ENCODE measurements around the gene PRSS3. TPM values are rescaled to one million over a fixed set of nuclear protein-coding genes. Genes with fewer than 3 reads are reported as not detected.
"Not testable (repeated sequence)": the region's sequence is repeated elsewhere in the genome, so short reads cannot be mapped to it uniquely, and the experiment has no call there.

Gene PRSS3
- total RNA-seq (ENCODE audit: unreplicated experiment): 0.59 TPM
- long read RNA-seq: 0 reads

GRCh38 chr9:33795281-33795680, at the start of gene PRSS3:
Gene PRSS3, plus strand, starts transcription at chr9:33795561. Its CDS starts 13 bp downstream, at chr9:33795574.
- TF ChIP-seq CTCF (IDR thresholded peaks at IDR 0.05; ENCODE audit: unreplicated experiment): no peak
- no peak within 1 kb of the TSS for H3K4me3 Mint-ChIP-seq (ENCODE audit: unreplicated experiment)
- no peak within 1 kb of the TSS for H3K27ac Mint-ChIP-seq (ENCODE audit: unreplicated experiment)
- peaks cover 10% of the 10 kb centered on the region for H3K27me3 Mint-ChIP-seq (ENCODE audit: unreplicated experiment)
- no peaks in the 10 kb centered on the region for H3K4me1 Mint-ChIP-seq (ENCODE audit: unreplicated experiment)
- DNase-seq (ENCODE audit: low spot score): no peak
- H3K9me3 Mint-ChIP-seq (ENCODE audit: unreplicated experiment): peaks cover 6% of the 10 kb centered on the region
- peaks cover 8% of the 10 kb centered on the region for H3K36me3 Mint-ChIP-seq (ENCODE audit: low read depth, unreplicated experiment)

DNA sequence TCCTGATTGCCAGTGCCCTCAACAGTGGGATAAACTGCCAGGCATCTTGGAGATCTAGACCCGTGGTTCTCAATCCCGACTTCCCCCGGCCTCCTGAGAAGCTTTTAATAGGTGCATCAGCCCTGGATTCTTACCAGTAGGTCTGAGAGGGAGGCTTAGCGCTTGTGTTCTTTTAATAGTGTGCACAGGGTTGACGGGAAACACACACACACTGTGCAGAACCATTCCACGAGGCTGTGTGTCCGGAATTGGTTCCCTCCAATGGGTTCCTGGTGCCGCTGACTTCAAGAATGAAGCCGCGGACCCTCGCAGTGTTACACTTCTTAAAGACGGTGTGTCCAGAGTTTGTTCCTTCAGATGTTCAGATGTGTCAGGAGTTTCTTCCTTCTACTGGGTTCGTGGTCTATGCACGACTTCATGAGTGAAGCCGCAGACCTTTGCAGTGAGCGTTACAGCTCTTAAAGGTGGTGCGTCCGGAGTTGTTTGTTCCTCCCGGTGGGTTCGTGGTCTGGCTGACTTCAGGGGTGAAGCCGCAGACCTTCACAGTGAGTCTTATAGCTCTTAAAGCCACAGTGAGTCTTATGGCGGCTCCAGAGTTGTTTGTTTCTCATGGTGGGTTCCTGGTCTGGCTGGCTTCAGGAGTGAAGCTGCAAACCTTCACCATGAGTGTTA, 46.6 kb upstream of the PRSS3 start:
- H3K36me3 Mint-ChIP-seq (ENCODE audit: low read depth, unreplicated experiment): no peaks in the 10 kb centered on the region
- no peak for DNase-seq (ENCODE audit: low spot score)
- TF ChIP-seq CTCF (IDR thresholded peaks at IDR 0.05; ENCODE audit: unreplicated experiment): no peak
- peaks cover 17% of the 10 kb centered on the region for H3K4me1 Mint-ChIP-seq (ENCODE audit: unreplicated experiment)
- no peak overlapping the region for H3K27ac Mint-ChIP-seq (ENCODE audit: unreplicated experiment)
- H3K9me3 Mint-ChIP-seq (ENCODE audit: unreplicated experiment): no peaks in the 10 kb centered on the region
- peaks cover 8% of the 10 kb centered on the region for H3K27me3 Mint-ChIP-seq (ENCODE audit: unreplicated experiment)
- no peak overlapping the region for H3K4me3 Mint-ChIP-seq (ENCODE audit: unreplicated experiment)

DNA sequence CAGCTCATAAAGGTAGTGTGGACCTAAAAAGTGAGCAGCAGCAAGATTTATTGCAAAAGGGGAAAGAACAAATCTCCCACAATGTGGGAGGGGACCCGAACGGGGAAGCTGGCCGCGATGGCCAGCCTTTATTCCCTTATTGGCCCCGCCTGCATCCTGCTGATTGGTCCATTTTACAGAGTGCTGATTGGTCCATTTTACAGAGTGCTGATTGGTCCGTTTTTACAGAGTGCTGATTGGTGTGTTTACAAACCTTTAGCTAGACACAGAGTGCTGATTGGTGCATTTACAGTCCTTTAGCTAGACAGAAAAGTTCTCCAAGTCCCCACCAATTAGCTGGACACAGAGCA, 46.1 kb upstream of the PRSS3 start:
- not testable (repeated sequence) for H3K27ac Mint-ChIP-seq (ENCODE audit: unreplicated experiment); DNase-seq (ENCODE audit: low spot score); H3K4me3 Mint-ChIP-seq (ENCODE audit: unreplicated experiment); H3K27me3 Mint-ChIP-seq (ENCODE audit: unreplicated experiment); H3K9me3 Mint-ChIP-seq (ENCODE audit: unreplicated experiment); H3K36me3 Mint-ChIP-seq (ENCODE audit: low read depth, unreplicated experiment)
- peaks cover 17% of the 10 kb centered on the region for H3K4me1 Mint-ChIP-seq (ENCODE audit: unreplicated experiment)

- Mint-ChIP-seq H3K9me3 (ENCODE audit: unreplicated experiment) (no peaks in the 10 kb centered on the region), H3K4me3 (ENCODE audit: unreplicated experiment) (peak overlapping the region; percentile 20), H3K27ac (ENCODE audit: unreplicated experiment) (no peak overlapping the region), H3K36me3 (ENCODE audit: low read depth, unreplicated experiment) (no peaks in the 10 kb centered on the region), H3K27me3 (ENCODE audit: unreplicated experiment) (peaks cover 8% of the 10 kb centered on the region), H3K4me1 (ENCODE audit: unreplicated experiment) (peaks cover 17% of the 10 kb centered on the region)
- peak; percentile 9 for DNase-seq (ENCODE audit: low spot score)
- no peak for TF ChIP-seq CTCF (IDR thresholded peaks at IDR 0.05; ENCODE audit: unreplicated experiment)
These were observed 45.0 kb upstream of the PRSS3 start for GRCh38 chr9:33750307-33750838.

DNA sequence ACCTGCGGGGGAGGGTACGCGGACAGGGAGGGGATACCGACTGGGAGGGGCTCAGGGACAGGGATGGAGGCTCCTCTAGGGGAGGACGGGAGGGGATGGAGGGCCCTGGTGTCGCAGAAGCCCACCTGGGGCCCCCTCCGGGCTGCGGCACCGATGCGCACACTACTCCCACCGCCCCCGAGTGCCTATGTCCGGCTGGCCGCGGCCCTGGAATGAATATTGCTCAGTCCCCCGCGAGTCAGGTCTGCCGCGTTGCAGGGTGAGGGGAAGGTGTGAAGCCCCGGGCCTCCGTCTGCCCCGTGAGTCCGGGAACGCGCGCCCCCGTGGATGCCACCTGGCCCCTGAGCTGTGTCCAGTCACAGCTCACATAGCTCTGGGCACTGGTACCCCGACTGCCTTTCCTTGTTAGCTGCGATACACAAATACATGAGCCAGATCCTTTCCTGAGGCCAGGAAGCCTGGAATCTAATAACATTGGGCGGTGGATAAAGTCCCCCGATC, 44.5 kb upstream of the PRSS3 start:
- Mint-ChIP-seq H3K4me1 (ENCODE audit: unreplicated experiment) (peaks cover 20% of the 10 kb centered on the region), H3K4me3 (ENCODE audit: unreplicated experiment) (no peak overlapping the region), H3K27me3 (ENCODE audit: unreplicated experiment) (peaks cover 8% of the 10 kb centered on the region), H3K36me3 (ENCODE audit: low read depth, unreplicated experiment) (no peaks in the 10 kb centered on the region), H3K9me3 (ENCODE audit: unreplicated experiment) (no peaks in the 10 kb centered on the region), H3K27ac (ENCODE audit: unreplicated experiment) (no peak overlapping the region)
- DNase-seq (ENCODE audit: low spot score): peak; percentile 6
- no peak for TF ChIP-seq CTCF (IDR thresholded peaks at IDR 0.05; ENCODE audit: unreplicated experiment)
